Fibroblast of pulmonary artery (primary cell): ENCODE measurements around the gene KCNQ1.

Experiments used
- DNase-seq: peaks from one replicate; pipeline ENCODE4 v3.0.0-alpha.2; 2010; ENCODE audit warnings: low read depth
- H3K4me3 ChIP-seq: replicated peaks from 2 replicates; pipeline ENCODE4 v1.5.1; 2011; ENCODE audit warnings: low read depth, mild to moderate bottlenecking, control low read depth, low read length, moderate library complexity
- TF ChIP-seq, protein P1 (sequence below): IDR thresholded peaks from 2 replicates; pipeline ENCODE4 v1.5.1; 2011; ENCODE audit warnings: mild to moderate bottlenecking, control low read depth, low read length, inconsistent platforms; ENCODE audit errors: missing control alignments

Gene KCNQ1

DNA sequence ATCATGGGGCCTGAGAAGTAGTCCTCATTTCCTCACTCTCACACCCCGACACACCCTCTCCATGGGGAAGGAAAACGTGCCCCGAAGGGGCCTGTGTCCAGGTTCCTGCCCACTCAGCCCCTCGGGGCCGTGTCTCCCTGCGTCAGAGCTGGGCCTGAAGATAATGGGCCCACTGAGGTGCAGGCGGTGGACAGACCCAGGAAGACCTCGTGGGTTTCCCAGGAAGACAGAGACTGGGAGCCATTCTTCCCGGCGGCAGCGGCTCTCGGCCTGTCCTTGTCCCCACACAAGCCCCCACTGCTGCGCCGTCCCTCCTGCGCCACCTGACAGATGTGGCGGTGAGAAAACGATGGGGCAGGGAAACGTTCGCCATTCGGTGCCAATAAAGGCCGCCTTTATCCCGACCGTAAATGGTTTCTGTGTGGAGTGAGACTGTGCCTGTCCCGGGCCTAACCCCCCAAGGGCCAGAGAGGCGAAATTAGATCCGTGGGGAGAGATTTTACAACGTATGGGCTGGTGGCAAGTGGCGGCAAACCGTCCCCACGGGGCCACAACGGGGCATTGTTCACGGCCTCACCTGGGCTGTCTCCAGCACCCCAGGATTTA lies 351.8 kb downstream of the KCNQ1 start:
- no peak for DNase-seq

DNA sequence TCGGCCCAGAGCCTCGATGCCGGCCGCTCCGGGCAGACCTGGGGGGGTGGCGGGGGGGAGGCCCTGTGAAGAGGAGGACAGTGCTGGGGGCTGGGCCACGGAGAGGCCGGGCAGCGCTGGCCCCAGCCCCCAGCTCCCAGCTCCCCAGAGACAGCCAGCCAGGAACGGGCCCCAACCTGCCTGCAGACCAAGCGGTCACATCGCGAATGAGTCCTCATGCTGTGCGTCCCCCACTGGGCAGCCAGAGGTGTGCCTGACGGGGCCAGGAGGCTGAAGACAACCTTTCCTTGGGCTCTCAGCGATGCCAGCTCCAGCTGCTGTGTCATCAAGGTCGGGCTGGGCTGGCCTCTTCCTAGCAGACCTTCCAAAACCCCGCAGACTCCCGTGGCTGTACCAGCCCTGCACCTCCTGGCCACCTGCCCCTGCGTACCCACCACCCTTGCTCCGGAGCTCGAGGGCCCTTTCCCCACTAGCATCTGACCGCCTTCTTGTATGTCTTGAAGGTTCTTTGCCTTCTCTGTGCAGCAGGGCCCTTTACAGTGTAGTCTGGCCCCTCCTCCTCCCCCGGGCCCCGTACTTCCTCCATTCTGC lies 352.4 kb downstream of the KCNQ1 start:
- TF ChIP-seq, protein P1, sequence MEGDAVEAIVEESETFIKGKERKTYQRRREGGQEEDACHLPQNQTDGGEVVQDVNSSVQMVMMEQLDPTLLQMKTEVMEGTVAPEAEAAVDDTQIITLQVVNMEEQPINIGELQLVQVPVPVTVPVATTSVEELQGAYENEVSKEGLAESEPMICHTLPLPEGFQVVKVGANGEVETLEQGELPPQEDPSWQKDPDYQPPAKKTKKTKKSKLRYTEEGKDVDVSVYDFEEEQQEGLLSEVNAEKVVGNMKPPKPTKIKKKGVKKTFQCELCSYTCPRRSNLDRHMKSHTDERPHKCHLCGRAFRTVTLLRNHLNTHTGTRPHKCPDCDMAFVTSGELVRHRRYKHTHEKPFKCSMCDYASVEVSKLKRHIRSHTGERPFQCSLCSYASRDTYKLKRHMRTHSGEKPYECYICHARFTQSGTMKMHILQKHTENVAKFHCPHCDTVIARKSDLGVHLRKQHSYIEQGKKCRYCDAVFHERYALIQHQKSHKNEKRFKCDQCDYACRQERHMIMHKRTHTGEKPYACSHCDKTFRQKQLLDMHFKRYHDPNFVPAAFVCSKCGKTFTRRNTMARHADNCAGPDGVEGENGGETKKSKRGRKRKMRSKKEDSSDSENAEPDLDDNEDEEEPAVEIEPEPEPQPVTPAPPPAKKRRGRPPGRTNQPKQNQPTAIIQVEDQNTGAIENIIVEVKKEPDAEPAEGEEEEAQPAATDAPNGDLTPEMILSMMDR, result no peak
- no peak overlapping the region for H3K4me3 ChIP-seq
- DNase-seq, result no peak

More for the DNA sequence above, 351.8 kb downstream of the KCNQ1 start:
- H3K4me3 ChIP-seq, result no peak overlapping the region
- TF ChIP-seq, protein P1, result no peak

GRCh38 chr11:2797741-2798361 lies 353.0 kb downstream of the KCNQ1 start:
- H3K4me3 ChIP-seq, result no peak overlapping the region
- DNase-seq, result no peak
- TF ChIP-seq, protein P1, result no peak

DNA sequence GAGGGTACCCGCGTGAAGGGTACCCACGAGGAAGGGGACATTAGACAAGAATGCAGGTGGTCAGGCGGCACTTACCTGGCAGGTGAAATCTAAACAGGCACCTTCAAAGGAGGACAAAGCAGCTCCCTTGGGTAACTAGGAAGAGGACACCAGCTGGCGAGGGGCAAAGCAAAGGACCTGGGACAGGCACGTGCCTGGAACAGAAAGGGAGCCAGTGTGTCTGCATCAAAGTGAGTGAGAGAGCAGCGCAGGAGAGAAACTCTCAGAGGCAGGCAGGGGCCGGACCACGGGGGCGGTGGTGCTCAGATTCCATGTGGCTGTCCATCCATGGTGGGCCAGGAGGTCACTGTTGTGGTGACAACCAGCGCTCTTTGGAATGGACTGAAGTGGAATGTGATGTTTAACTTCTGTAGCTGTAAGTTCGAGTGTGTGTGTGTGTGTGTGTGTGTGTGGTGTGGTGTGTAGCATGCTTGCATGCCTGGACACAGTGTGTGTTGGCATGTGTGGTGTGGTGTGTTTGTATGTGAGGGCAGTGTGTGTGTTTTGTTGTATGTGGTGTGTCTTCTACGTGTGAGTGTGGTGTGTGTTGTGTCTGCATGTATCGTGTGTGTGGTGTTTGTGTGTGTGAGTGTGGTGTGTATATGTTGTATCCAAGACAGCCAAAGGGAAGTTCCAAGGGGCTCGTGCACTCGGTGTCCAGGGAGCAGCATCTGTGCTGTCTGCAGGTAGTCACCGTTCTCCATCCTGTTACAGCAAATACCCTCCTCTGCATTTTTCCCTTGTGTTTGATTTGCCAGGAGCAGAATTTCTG lies 354.3 kb downstream of the KCNQ1 start:
- no peak overlapping the region for H3K4me3 ChIP-seq

DNA sequence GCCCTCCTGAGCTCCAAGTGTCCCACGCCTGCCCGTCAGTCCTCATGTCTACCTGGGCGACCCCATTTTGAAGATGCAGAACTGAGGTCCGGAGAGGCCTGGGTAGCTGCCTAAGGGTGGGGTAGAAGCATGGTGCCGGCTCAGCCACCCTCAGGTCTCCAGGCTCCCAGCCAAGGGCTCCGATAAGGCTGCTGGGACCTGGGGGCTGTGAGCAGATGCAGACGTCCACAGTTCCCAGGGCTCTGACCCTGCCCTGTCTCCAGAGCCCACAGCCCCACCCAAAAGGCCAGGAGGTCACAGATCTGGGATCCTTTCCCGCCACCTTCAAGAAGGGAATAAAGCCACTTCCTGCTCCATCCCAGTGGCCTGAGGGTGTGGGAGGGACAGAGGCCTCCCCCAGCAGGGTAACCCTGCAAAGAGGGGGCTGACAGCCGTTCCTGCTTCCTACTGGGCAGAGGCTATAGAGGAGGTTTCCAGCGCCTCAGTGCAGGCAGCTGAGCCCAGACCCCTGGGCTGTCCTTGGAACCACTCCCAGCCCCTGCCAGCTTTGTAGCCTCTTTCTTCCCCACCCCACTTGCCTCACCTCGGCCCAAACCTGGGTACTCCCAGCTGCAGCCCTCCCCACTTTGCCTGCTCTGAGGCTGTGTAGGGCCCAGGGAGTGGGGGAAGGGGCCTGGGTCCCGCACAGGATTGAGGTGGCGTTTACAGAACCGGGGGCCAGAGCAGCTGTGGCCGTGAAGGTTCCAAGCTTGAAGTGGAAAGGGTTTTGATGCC lies 355.3 kb downstream of the KCNQ1 start:
- no peak for DNase-seq
- no peak overlapping the region for H3K4me3 ChIP-seq
- TF ChIP-seq, protein P1, result no peak

More for the DNA sequence above, 354.3 kb downstream of the KCNQ1 start:
- TF ChIP-seq, protein P1, result no peak
- no peak for DNase-seq

GRCh38 chr11:2800655-2801531 lies 356.1 kb downstream of the KCNQ1 start:
- no peak overlapping the region for H3K4me3 ChIP-seq
- no peak for DNase-seq
- TF ChIP-seq, protein P1, result no peak
